ENCODE measurements around the gene SELENOS.

DNA sequence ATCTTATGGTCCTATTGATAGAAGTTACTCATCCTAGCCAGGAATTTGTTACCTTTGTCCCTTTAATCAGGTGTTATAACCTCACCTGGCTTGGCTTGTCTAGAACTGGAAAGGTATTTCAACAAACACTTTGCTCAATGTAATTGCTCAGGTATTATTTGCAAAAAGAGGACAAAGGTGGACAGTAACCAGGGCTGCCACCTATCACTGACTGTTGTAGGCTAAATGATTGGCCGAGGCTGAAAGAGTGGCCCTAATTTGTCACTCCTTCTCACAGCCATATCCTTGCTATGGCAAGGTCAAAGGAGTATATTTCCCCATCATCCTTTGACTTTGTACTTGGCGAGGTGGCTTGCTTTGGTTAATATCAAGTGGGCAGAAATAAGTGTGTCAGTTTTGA, 2.7 kb upstream of the SELENOS start:
- TF ChIP-seq, protein P1, sequence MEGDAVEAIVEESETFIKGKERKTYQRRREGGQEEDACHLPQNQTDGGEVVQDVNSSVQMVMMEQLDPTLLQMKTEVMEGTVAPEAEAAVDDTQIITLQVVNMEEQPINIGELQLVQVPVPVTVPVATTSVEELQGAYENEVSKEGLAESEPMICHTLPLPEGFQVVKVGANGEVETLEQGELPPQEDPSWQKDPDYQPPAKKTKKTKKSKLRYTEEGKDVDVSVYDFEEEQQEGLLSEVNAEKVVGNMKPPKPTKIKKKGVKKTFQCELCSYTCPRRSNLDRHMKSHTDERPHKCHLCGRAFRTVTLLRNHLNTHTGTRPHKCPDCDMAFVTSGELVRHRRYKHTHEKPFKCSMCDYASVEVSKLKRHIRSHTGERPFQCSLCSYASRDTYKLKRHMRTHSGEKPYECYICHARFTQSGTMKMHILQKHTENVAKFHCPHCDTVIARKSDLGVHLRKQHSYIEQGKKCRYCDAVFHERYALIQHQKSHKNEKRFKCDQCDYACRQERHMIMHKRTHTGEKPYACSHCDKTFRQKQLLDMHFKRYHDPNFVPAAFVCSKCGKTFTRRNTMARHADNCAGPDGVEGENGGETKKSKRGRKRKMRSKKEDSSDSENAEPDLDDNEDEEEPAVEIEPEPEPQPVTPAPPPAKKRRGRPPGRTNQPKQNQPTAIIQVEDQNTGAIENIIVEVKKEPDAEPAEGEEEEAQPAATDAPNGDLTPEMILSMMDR (IDR thresholded peaks at IDR 0.05; ENCODE audit: low read length), result no peak
- TF ChIP-seq EZH2 (optimal IDR thresholded peaks at IDR 0.05; ENCODE audit: low read depth, low read length) (no peak), EZH2phosphoT487 (IDR thresholded peaks at IDR 0.05; ENCODE audit: low read length) (no peak)
